Endodermal cell (in vitro differentiated cells): Measurements from ENCODE around the gene DRD4. TPM values are rescaled to one million over a fixed set of nuclear protein-coding genes. Genes with fewer than 3 reads are reported as not detected.
"Not testable (repeated sequence)": the region's sequence is repeated elsewhere in the genome, so short reads cannot be mapped to it uniquely, and the experiment has no call there.

ENCODE experiments used
- DNase-seq: peaks from one replicate; pipeline ENCODE4 v3.0.0-alpha.2; 2017
- H3K27ac ChIP-seq: 2 replicates; pipeline ENCODE4 v1.5.1; 2013; ENCODE audit warnings: mild to moderate bottlenecking, low read depth, low read length, moderate library complexity
- H3K27me3 ChIP-seq: 2 replicates; pipeline ENCODE4 v1.6.1; 2013; ENCODE audit warnings: mild to moderate bottlenecking, low read length, moderate library complexity; ENCODE audit not compliant: insufficient read depth, control insufficient read depth, poor library complexity, severe bottlenecking
- H3K36me3 ChIP-seq: 2 replicates; pipeline ENCODE4 v1.7.0; 2013; ENCODE audit warnings: mild to moderate bottlenecking, low read length, moderate library complexity; ENCODE audit not compliant: control insufficient read depth, insufficient read depth
- H3K4me1 ChIP-seq: one replicate; pipeline ENCODE4 v1.7.0; 2013; ENCODE audit warnings: low read length; ENCODE audit not compliant: control insufficient read depth, insufficient read depth
- H3K4me3 ChIP-seq: 2 replicates; pipeline ENCODE4 v1.5.1; 2013; ENCODE audit warnings: mild to moderate bottlenecking, low read length, moderate library complexity
- H3K9ac ChIP-seq: 2 replicates; pipeline ENCODE4 v1.6.1; 2013; ENCODE audit warnings: mild to moderate bottlenecking, low read length, moderate library complexity; ENCODE audit not compliant: poor library complexity, severe bottlenecking; ENCODE audit errors: extremely low read depth
- H3K9me3 ChIP-seq: 2 replicates; pipeline ENCODE4 v1.6.1; 2013; ENCODE audit warnings: mild to moderate bottlenecking, low read length, moderate library complexity; ENCODE audit not compliant: control insufficient read depth
- H3K27ac Mint-ChIP-seq: 2 replicates; pipeline ENCODE4 v1.8.0; 2020; ENCODE audit warnings: mixed read lengths
- H3K27me3 Mint-ChIP-seq: 2 replicates; pipeline ENCODE4 v1.8.0; 2021; ENCODE audit warnings: mild to moderate bottlenecking, mixed read lengths; ENCODE audit not compliant: insufficient read depth
- H3K36me3 Mint-ChIP-seq: 2 replicates; pipeline ENCODE4 v1.8.0; 2020; ENCODE audit warnings: low read depth, mixed read lengths
- H3K4me1 Mint-ChIP-seq: 2 replicates; pipeline ENCODE4 v1.8.0; 2020; ENCODE audit warnings: mixed read lengths
- H3K4me3 Mint-ChIP-seq: 2 replicates; pipeline ENCODE4 v1.8.0; 2020; ENCODE audit warnings: mild to moderate bottlenecking, moderate library complexity, mixed read lengths
- H3K9me3 Mint-ChIP-seq: 2 replicates; pipeline ENCODE4 v1.8.0; 2020; ENCODE audit warnings: mild to moderate bottlenecking, mixed read lengths
- CTCF ChIP-seq: fragments of 200-600 bp; sonication (generic); conservative IDR thresholded peaks from 2 replicates; pipeline ENCODE4 v1.5.0; 2021; ENCODE audit warnings: antibody characterized with exemption, mild to moderate bottlenecking
- WGBS, 2 experiments: methylation state at CpG; one replicate each; pipeline versions ENCODE4 v1.1.5 to v1.1.7; 2013; ENCODE audit warnings: missing lambda C conversion rate in 2 of 2, mixed read lengths in 1 of 2; ENCODE audit not compliant: insufficient coverage in 1 of 2, insufficient read length in 1 of 2; 5-methylcytosine and 5-hydroxymethylcytosine counted together
- total RNA-seq, 2 donors: library from RNA; stranded (reverse); fragmentation: NEBNext Ultra II Directional in 1 of 2; extraction: Animal tissue kit (Norgen Biotek cat#: 25700) in 1 of 2; gene quantifications; 2 replicates in 1 of 2; 3 replicates in 1 of 2; pipeline ENCODE4 v1.2.1, GENCODE V29; 2021

Gene DRD4
- total RNA-seq, 2 donors from 2014 or later = 1.8 to 2.7 TPM

- no peak overlapping the region for H3K4me3 ChIP-seq
- no peak for TF ChIP-seq CTCF
- no peak for DNase-seq
- WGBS, 2 experiments = 90 to 91% methylated on average over 15 to 16 of the region's 16 CpGs
- no peak overlapping the region for H3K27ac ChIP-seq
- no peak overlapping the region for H3K9ac ChIP-seq
- Mint-ChIP-seq H3K27me3 (peaks cover 4% of the 10 kb centered on the region), H3K4me1 (no peaks in the 10 kb centered on the region), H3K36me3 (peaks cover 33% of the 10 kb centered on the region), H3K9me3 (no peaks in the 10 kb centered on the region), H3K27ac (no peak overlapping the region), H3K4me3 (no peak overlapping the region)
- H3K36me3 ChIP-seq = peaks cover 9% of the 10 kb centered on the region
- peaks cover 7% of the 10 kb centered on the region for H3K27me3 ChIP-seq
- H3K4me1 ChIP-seq = no peaks in the 10 kb centered on the region
- H3K9me3 ChIP-seq = no peaks in the 10 kb centered on the region
Measured at GRCh38 chr11:645536-645935, 8.5 kb downstream of the DRD4 start.

GRCh38 chr11:646214-646613 lies 9.1 kb downstream of the DRD4 start:
- H3K4me1 Mint-ChIP-seq = no peaks in the 10 kb centered on the region
- H3K4me3 Mint-ChIP-seq = no peak overlapping the region
- no peak overlapping the region for H3K27ac Mint-ChIP-seq
- Histone ChIP-seq H3K4me3 (no peak overlapping the region), H3K27me3 (peaks cover under 1% of the 10 kb centered on the region), H3K9ac (no peak overlapping the region), H3K9me3 (no peaks in the 10 kb centered on the region), H3K36me3 (peaks cover 13% of the 10 kb centered on the region), H3K27ac (no peak overlapping the region), H3K4me1 (no peaks in the 10 kb centered on the region)
- no peak for TF ChIP-seq CTCF
- peaks cover 38% of the 10 kb centered on the region for H3K36me3 Mint-ChIP-seq
- no peak for DNase-seq
- 92 to 100% methylated on average over 1 to 9 of the region's 14 CpGs for WGBS, 2 experiments
- H3K27me3 Mint-ChIP-seq = no peaks in the 10 kb centered on the region
- no peaks in the 10 kb centered on the region for H3K9me3 Mint-ChIP-seq

GRCh38 chr11:647672-648158 lies 10.6 kb downstream of the DRD4 start:
- H3K27ac ChIP-seq, H3K27me3 Mint-ChIP-seq, H3K9me3 ChIP-seq, H3K4me1 ChIP-seq, H3K27ac Mint-ChIP-seq, H3K27me3 ChIP-seq, H3K9me3 Mint-ChIP-seq, H3K9ac ChIP-seq, DNase-seq, H3K4me3 ChIP-seq, H3K4me3 Mint-ChIP-seq, H3K4me1 Mint-ChIP-seq: not testable (repeated sequence)
- peaks cover 19% of the 10 kb centered on the region for H3K36me3 ChIP-seq
- WGBS, 2 experiments = 96 to 100% methylated on average over 4 to 10 of the region's 14 CpGs
- peaks cover 47% of the 10 kb centered on the region for H3K36me3 Mint-ChIP-seq

GRCh38 chr11:650482-650881 lies 13.4 kb downstream of the DRD4 start:
- Histone ChIP-seq H3K4me1 (no peaks in the 10 kb centered on the region), H3K4me3 (no peak overlapping the region), H3K36me3 (peaks cover 28% of the 10 kb centered on the region), H3K9me3 (no peaks in the 10 kb centered on the region), H3K27ac (no peak overlapping the region), H3K27me3 (no peaks in the 10 kb centered on the region), H3K9ac (no peak overlapping the region)
- Mint-ChIP-seq H3K27ac (no peak overlapping the region), H3K36me3 (peaks cover 57% of the 10 kb centered on the region), H3K4me3 (no peak overlapping the region), H3K9me3 (no peaks in the 10 kb centered on the region), H3K27me3 (no peaks in the 10 kb centered on the region), H3K4me1 (no peaks in the 10 kb centered on the region)
- 97 to 98% methylated on average over 10 of the region's 10 CpGs for WGBS, 2 experiments
- DNase-seq = no peak
- no peak for TF ChIP-seq CTCF

GRCh38 chr11:653136-653535 lies 16.1 kb downstream of the DRD4 start:
- peaks cover 56% of the 10 kb centered on the region for H3K36me3 Mint-ChIP-seq
- H3K9me3 Mint-ChIP-seq, H3K4me3 Mint-ChIP-seq, H3K4me1 Mint-ChIP-seq, H3K27me3 Mint-ChIP-seq, H3K27ac ChIP-seq, H3K27ac Mint-ChIP-seq, H3K9ac ChIP-seq, H3K4me3 ChIP-seq, H3K27me3 ChIP-seq, H3K4me1 ChIP-seq, H3K9me3 ChIP-seq, DNase-seq: not testable (repeated sequence)
- H3K36me3 ChIP-seq = peaks cover 36% of the 10 kb centered on the region
- 94 to 95% methylated on average over 13 to 14 of the region's 14 CpGs for WGBS, 2 experiments
